ENCODE data around the gene CAPNS1. TPM values are rescaled to one million over a fixed set of nuclear protein-coding genes. Genes with fewer than 3 reads are reported as not detected.

The CAPNS1 gene
- total and polyA plus RNA-seq, 9 of the 15 experiments (the other 6 are each of a cell fraction or from before 2014, with no cell fraction given): 77.9 to 576 (median 258) TPM

- peak; percentile 22; the same call in 1 of the 2 replicates for TF ChIP-seq BRD4 (IDR thresholded peaks at IDR 0.05)
- no peak for TF ChIP-seq TSC22D4 (tag; IDR thresholded peaks at IDR 0.05)
- no peak for TF ChIP-seq NCOA2 (IDR thresholded peaks at IDR 0.05; ENCODE audit: partially characterized antibody in 2 of 2)
- no peak for TF ChIP-seq HSF4 (CRISPR knock-in tag; IDR thresholded peaks at IDR 0.05; ENCODE audit: borderline replicate concordance)
- TF ChIP-seq FOXP1 (CRISPR knock-in tag; IDR thresholded peaks at IDR 0.05): no peak
- no peak for TF ChIP-seq GABPB2 (CRISPR knock-in tag; conservative IDR thresholded peaks at IDR 0.05)
- no peak for TF ChIP-seq RNF219 (CRISPR knock-in tag; IDR thresholded peaks at IDR 0.05)
- TF ChIP-seq HMGN3 (IDR thresholded peaks at IDR 0.05; ENCODE audit: borderline replicate concordance, extremely low read depth, insufficient read length, low read depth, low read length): peak; percentile 94
- TF ChIP-seq ZBTB7A (IDR thresholded peaks at IDR 0.05; ENCODE audit: borderline replicate concordance, control insufficient read depth, low read depth, low read length): peak; percentile 89
- no peak for TF ChIP-seq RBM25 (IDR thresholded peaks at IDR 0.05; ENCODE audit: low read depth, low read length, severe bottlenecking)
- peak; percentile 45; the same call in 1 of the 2 replicates for TF ChIP-seq MAX (CRISPR knock-in tag; IDR thresholded peaks at IDR 0.05)
- TF ChIP-seq ASH1L (IDR thresholded peaks at IDR 0.05; ENCODE audit: borderline replicate concordance, low read depth, partially characterized antibody): no peak
- TF ChIP-seq ZNF184 (CRISPR knock-in tag; IDR thresholded peaks at IDR 0.05): no peak
- no peak for TF ChIP-seq ZNF79 (CRISPR knock-in tag; IDR thresholded peaks at IDR 0.05; ENCODE audit: low read depth)
- TF ChIP-seq RBFOX2 (IDR thresholded peaks at IDR 0.05; ENCODE audit: low read depth, low read length): peak; percentile 90
- no peak for TF ChIP-seq CHD4 (IDR thresholded peaks at IDR 0.05; ENCODE audit: insufficient read depth, insufficient replicate concordance, low read depth, low read length, poor library complexity, severe bottlenecking)
- no peak for TF ChIP-seq GTF2F1 (IDR thresholded peaks at IDR 0.05; ENCODE audit: low read depth, low read length)
- TF ChIP-seq NCOA4 (IDR thresholded peaks at IDR 0.05; ENCODE audit: partially characterized antibody): no peak
- TF ChIP-seq ZZZ3 (IDR thresholded peaks at IDR 0.05): peak; percentile 88
- TF ChIP-seq SMAD2 (IDR thresholded peaks at IDR 0.05; ENCODE audit: low read depth, low read length): no peak
- TF ChIP-seq SAFB (IDR thresholded peaks at IDR 0.05; ENCODE audit: borderline replicate concordance, low read depth, low read length): peak; percentile 57; the same call in 1 of the 2 replicates
- TF ChIP-seq SP1 (CRISPR knock-in tag; IDR thresholded peaks at IDR 0.05): peak; percentile 71
- TF ChIP-seq ZNF717 (CRISPR knock-in tag; IDR thresholded peaks at IDR 0.05): no peak
- TF ChIP-seq MYC (IDR thresholded peaks at IDR 0.05; ENCODE audit: low read depth, low read length): no peak; the same call in none of the 2 replicates
- no peak for TF ChIP-seq MYC (CRISPR knock-in tag; IDR thresholded peaks at IDR 0.05; ENCODE audit: borderline replicate concordance, low read depth)
- TF ChIP-seq PHB (CRISPR knock-in tag; IDR thresholded peaks at IDR 0.05): no peak
- TF ChIP-seq TGIF2 (CRISPR knock-in tag; IDR thresholded peaks at IDR 0.05): no peak
- no peak for TF ChIP-seq BRF1 (IDR thresholded peaks at IDR 0.05; ENCODE audit: borderline replicate concordance, extremely low read depth, insufficient read length)
These were observed at the start of gene CAPNS1 (continued) for GRCh38 chr19:36139473-36140303.

All from K562 (cell line).